HepG2 (cell line): ENCODE data around the gene SLC7A8.

Source experiments
- CHCHD3 ChIP-seq: sonication (generic); formaldehyde crosslinking; IDR thresholded peaks from 2 replicates; pipeline ENCODE4 v1.8.0; 2022; ENCODE audit warnings: mild to moderate bottlenecking, missing genetic modification reagents, moderate library complexity
- CSRNP1 ChIP-seq: sonication (generic); formaldehyde crosslinking; IDR thresholded peaks from 2 replicates; pipeline ENCODE4 v1.8.1; 2023; ENCODE audit warnings: mild to moderate bottlenecking, missing genetic modification reagents
- DNMT3B ChIP-seq: conservative IDR thresholded peaks from 2 replicates; pipeline ENCODE4 v1.6.1; 2016; ENCODE audit warnings: missing biosample characterization, control low read depth

- TF ChIP-seq CSRNP1 (CRISPR knock-in tag) (no peak), CHCHD3 (CRISPR knock-in tag) (no peak), DNMT3B (CRISPR knock-in tag) (no peak)
Measured at GRCh38 chr14:23125011-23125410, 58.4 kb downstream of the SLC7A8 start.
